Measurements from ENCODE around the gene FGF14.
A peak's percentile ranks its signal among the peaks of the same experiment; 100 is the strongest.

The FGF14 gene

DNA sequence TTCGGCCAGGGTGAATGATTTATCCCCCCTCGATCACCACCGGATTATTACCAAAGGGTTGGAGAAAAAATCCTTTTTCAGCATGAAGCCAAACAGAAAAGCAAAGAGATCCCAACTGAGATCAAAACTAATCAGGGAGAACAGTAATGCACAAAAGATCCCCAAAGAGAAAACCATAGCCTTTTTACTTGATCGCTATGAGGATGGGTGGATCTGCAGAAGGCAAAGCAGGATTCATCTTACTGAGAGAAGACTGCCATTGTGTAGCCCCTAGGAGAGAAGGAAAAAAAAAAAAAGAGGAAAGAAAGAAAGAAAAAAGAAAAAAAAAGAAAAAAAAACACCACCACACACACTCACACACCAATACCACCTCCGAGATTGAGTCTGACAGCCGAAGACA lies at the start of gene FGF14:
Gene FGF14, minus strand, starts transcription at position 283 of the 400 bp plus-strand sequence.
- no peak for DNase-seq (ENCODE audit: low spot score)

DNA sequence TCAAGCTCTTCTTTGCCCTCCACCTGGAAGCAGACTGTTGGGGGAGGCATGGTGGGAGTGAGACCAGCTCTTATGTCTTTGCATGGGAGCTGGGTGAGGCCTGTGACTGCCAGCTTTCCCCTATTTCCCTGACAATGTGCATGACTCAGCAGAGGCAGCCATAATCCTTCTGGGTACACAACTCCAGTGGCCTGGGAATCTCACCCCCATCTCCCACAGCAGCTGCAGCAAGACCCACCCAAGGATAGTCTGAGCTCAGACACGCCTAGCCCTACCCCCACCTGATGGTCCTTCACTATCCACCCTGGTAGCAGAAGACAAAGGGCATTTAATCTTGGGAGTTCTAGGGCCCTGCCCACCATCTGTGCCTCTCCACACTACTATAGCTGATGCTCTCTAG lies 41.4 kb upstream of the FGF14 start:
- DNase-seq (ENCODE audit: low spot score), result no peak

DNA sequence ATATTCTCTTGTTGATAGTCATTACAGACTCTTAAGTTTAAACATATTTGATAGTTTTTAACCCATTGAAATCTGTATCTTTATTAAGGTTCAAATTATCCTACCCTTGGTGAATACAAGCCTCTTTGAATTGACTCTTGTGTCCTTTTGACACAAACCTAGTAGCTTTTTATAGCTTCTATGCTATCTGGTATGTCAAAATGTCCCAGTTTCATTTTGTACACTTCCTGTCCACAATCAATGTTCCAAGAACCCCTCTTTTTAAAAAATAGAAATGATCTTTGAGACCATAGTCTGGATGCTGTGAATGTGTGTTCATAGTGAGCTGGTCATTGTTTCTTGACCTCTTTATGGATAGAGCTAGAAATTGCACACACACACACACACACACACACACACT lies 39.2 kb upstream of the FGF14 start:
- DNase-seq (ENCODE audit: low spot score), result no peak

DNA sequence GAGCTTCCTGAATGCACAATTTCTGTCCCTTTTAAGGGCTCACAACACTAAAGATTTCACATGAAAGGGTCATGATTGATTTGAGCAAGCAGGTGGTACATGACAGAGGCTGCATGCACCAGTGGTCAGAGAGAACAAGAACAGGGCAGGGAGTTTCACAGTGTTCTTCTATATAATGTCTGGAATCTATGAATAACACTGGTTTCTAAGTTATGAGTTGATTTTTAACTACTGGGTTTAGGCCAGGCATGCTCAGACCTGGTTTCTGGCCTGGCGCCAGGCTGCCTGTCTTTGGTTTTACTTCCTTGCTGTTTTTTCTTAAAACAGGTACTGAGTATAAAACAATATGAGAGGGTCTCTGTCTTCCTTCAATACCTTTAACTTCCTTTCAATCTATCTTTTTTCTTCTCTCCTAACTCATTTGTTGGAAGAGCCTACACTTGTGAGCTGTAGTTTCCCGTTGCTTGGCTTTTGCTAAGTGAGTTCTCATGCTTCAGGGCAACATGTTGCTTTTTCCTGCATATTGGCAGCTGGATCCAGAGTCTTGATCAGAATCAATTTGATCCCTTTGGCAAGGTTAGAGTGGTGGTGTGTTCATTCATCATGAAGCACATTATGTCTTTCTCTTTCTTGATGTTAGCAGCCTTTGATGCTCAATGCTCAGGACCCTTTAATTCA lies 38.5 kb upstream of the FGF14 start:
- DNase-seq (ENCODE audit: low spot score), result no peak

DNA sequence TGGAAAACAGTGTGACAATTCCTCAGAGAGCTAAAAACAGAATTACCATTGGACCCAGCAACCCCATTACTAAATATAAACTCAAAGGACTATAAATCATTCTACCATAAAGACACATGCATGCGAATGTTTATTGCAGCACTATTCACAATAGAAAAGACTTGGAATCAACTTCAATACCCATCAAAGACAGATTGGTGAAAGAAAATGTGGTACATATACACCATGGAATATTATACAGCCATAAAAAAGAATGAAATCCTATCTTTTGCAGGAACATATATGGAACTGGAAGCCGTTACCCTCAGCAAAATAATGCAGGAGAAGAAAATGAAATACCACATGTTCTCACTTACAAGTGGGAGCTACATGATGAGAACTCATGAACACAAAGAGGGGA lies 20.8 kb upstream of the FGF14 start:
- no peak for DNase-seq (ENCODE audit: low spot score)

DNA sequence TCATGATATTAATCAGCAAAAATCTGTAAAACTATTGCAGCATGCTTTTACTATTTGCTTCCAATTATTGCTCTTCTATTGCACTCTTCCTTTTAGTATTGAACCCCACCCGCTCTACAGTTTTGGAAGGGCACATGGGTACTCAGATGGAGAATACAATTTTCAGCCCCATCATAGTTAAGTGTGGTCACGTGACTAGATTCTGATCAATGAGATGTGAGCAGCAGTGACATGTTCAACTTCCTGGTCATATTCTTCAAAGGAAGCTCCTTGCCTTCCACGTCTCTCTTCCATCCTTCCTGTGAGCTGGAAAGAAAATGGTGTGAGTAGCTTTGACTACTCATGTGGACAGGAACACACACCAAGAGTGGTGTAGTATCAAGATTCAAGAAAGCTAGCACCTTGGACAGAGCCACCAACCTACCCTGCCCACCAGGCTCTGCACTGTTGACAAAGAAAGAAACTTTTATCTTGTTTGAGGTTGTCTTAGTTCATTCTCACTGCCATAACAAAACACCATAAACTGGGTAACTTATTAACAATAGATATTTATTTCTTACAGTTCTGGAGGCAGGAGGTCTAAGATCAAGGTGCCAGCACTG lies 3.8 kb upstream of the FGF14 start:
- DNase-seq (ENCODE audit: low spot score), result peak; percentile 37

DNA sequence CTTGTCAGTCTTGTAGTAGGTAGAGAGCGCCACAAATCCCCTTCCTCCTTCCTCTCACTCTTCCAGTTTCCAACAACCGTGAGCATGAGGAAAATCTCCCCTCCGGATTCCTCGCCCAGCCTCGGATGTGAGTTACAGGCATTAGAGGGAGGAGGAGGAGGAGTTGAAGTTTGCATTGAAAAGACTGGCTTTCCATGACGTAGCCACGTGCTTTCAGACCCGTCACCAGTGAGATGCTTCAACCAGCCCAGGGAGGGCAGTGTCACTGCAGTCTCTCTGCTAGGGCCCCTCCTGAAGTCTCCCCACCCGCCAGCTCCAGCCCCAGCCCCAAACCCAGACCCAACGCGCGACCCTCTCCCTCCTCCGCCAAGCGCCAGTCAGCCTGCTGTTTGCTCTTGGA lies 442 bp upstream of the FGF14 start:
- DNase-seq (ENCODE audit: low spot score), result no peak

DNA sequence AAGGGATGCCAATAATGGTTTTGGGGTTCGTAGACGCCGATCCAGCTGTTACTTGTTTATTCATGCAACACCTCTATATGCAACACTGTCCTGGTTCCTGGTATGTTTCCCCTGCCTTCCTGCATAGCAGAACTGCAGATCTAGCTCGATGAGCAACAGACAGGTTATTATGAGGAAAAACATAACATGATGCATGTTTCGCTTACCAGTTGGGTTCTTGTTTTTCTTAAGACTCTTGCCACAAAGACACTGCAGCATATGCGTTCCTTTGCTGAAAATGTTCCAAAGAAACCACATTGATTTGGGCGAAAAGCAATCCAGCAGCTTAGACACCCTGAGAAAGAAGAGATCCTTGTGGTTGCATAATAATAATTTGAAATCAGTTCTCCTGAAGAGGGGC lies 583 bp downstream of the FGF14 start:
- no peak for DNase-seq (ENCODE audit: low spot score)

DNA sequence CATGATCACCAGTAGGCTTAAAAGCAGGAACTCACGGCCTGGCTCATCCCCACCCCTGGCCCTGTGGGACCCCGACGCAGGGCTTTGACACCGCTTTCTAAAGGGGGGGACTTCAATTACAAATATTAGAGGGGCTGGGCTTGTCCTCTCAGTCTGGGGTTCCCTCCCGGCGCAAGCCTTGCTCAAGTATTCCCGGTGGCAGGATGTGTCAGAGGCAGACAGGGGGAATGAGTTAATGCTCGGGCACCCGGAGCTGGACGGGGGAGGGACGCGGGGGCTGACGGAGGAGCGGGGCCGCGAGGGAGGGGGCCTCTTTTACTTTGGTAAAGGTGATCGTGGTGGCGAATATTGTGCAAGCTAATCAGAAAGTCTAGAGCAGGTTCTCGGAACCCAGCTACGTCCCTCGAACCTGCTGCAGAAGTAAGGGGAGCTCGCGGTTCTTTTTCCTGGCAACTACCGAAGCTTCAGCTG lies 1.1 kb downstream of the FGF14 start:
- no peak for DNase-seq (ENCODE audit: low spot score)

DNA sequence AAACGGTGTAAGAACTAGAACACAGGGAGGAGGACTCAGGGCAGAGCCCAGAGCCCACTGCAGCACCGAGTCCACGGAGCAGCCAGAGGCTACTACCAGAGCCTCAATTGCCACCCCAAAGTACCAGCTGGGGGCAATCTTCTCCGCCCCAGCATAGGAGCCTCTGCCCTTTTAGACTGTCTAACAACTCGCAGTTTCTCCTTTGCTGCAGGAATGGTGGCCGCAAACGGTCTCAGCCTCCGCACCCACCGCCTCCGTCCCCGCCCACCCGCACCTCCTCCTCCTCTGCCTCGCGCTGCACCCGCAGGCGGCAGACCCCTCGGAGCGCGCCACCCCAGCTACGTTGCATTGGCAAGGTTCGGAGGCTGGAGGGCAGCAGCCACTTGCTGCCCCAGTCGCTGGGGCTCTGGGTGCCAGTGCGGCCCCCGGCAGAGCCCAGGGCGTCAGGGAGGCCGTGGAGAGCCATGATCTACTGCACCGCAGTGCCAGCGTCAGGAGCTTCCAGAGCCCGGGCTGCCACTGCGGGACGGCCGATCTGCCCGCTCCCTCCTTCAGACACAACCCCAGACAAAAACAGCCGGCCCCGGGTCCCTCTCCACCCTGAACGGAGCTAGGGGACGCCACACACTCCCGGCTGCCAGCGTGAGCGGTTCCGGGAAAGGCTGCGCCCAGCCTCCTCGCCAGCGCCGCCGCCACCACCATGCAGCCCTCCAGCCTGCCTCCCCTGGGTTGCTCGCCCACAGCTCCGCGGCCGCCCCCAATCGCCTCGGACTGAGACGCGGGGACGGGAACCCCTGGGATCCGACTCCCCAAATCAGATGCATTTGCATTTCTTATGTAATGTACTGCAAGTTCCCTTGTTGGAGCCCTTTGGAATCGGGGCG lies 1.8 kb downstream of the FGF14 start:
- no peak for DNase-seq (ENCODE audit: low spot score)

DNA sequence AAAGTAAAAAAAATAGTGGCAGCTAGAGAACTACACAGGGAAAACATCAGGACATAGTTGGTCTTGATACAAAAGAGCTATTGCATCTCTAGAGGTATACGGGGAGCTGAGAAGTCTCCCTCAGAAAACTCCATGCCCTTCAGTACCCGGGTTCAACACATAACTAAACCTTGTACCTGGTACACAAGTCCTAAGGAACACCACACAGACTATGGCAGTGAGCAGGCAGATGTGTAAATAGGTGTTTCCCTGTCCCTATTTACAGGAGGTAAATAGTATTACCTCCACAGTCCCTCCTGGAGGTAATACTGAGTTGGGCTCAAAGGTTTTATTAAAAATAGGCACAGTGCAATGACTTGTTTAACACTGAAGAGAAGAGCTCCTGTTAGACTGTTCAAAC lies 5.9 kb downstream of the FGF14 start:
- DNase-seq (ENCODE audit: low spot score), result no peak

DNA sequence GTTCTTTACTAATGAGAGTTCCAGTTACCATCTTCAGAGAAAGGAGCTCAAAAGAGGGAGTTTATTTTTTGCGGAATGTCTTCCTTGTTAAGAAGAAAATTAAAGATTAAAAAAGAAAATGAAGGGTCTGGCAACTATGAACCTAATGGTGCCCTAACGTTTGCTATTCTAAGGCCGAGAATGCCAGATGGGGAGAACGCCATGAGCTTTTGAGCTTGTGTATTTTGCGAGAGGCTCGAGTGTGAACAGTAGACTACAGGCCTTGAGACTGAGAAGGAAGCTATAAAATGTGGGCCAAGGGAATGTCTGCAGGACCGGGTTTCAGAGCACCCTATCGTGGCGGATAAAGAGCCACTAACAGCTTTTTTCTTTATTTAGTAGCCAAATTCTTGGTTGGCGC lies 6.7 kb downstream of the FGF14 start:
- DNase-seq (ENCODE audit: low spot score), result no peak

DNA sequence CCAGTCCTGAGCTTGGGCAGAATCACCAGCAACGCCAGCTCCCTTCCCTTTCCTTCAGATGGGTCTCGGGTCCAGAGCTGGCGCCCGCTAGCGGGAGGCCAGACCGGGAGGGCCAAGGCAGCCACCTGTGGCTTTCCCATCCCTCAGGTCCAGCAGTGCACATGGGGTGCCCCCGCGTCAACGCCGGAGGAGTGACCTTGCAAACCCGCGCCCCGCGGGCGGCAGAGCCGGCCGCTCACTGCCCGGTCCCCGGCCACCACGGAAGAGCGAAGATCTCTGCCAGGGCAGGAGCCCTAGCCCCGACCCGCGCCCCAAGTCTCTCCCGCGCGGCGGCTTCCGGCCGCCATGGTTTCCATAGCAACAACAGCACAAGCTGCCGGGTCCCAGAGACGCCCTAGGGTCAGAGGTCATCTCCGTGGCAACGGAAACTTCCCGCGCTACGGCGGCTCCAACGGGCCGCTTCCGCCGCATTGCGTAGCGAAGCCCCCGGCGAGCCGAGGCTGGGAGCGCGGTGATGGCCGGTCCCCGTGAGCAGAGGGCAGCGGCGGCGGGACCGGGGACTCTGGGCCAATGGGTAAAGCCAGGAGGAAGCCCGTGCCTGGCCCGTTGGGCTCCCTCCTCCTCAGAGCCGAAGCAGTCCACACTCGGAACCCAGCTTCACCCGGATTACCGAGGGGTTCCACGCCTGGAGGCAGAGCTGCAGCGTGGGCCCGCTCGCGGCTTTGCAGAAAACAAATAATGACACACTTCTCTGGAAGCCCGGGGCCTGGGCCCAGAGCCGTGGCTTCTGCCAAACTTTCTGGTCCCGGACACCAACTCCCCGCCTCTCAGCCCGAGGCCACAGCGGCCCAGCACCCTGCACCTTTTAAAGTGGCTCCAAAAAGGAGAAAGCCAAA lies 7.4 kb downstream of the FGF14 start:
- DNase-seq (ENCODE audit: low spot score), result no peak

DNA sequence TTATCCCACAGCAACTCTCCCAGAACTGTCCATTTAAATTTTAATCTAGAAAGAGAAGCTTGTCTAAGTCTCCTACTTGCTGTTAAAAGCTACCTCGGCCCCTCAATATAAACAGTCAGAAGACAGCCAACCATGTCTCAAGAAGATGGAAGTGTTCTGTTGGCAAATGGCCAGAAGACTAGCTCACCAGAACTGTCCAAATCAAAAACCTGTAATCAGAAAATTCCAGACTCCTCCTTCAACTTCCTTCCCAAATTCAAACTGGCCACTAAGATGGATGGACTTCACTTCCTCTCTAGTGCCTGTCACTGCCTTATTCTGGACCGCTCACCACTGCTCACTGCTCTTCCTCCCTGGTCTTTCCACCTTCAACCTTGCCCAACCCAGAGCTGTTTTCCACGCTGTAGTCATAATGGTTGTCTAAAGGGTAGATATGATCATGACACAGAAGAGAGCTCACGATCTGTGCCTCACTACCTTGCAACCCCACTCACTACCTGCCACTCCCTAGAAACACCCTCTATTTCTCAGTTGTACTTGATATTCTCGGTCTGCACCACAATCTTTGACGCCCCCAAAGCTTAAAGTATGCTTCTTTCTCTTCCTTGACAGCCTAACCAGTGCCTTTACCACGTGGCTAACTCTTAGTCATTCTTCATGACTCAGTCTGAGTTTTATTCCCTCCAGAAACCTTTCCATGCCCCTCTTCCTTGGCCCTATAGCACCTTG lies 9.2 kb downstream of the FGF14 start:
- DNase-seq (ENCODE audit: low spot score), result peak; percentile 10

DNA sequence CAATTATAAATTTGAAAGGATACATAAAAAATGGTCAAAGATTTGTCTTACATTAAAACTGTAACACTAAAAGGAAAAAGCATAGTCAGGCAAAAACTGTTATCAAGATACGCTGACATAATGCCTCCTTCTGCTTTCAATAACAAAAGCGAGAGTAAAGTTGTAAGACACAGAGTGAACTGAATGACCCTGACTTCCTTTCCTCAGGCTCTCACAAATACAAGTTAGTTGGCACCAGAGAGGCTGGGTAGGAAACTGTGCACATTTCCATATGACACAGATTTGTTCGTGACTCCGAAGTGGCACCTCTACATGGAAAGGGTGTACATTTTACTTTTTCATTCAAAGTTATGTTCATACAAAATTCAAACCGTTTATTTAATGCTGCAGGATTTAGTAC lies 15.4 kb downstream of the FGF14 start:
- DNase-seq (ENCODE audit: low spot score), result no peak

DNA sequence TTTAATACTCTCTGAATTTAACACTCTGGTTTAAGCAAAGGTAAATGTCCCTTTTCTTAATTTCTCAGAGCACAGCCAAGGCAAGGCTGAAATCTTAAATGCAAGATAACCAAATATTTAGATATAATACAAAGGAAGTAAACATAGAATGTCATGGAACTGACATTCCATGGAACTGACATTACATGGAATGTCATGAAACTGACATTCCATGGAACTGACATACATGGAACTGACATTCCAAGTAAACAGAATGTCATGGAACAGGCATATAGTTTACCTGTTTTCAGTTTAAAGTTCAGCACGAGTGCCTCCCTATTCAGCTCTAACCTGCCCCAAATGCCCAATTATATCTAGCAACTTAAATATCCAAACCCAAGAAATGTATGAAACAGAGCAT lies 21.8 kb downstream of the FGF14 start:
- no peak for DNase-seq (ENCODE audit: low spot score)

DNA sequence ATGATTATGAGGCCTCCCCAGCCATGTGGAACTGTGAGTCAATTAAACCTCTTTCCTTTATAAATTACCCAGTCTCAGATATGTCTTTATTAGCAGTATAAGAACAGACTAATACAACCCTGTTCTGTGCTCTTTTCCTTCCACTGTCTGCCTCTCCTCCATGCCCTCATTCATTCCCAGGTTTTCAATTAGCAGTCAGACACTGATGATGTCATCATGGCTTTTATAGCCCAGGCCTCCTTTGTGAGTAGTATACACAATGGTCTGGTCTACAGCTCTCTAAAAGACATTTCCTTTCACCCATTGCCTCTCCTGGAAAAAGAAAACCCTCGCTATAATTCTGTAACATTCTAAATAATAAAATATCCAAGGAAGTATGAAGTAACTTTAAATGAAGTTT lies 25.5 kb downstream of the FGF14 start:
- DNase-seq (ENCODE audit: low spot score), result no peak

DNA sequence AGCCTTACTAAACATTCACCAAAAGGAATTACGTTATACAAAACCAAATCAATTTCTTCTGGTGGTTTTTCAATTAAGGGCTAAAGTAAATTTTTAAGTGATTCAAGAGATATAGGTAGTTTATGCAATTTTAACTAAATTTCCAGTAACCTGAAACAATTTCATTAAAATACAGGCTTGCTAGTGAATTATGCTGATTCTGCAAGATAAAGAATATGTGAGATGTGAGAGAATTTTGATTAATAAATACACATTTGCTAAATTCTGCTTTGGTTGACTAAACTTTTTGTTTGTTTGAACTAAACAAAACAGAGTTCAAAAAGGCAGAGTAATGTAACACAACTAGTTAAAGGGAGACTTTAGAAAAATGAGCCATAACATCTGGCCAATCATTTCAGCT lies 27.1 kb downstream of the FGF14 start:
- DNase-seq (ENCODE audit: low spot score), result no peak

DNA sequence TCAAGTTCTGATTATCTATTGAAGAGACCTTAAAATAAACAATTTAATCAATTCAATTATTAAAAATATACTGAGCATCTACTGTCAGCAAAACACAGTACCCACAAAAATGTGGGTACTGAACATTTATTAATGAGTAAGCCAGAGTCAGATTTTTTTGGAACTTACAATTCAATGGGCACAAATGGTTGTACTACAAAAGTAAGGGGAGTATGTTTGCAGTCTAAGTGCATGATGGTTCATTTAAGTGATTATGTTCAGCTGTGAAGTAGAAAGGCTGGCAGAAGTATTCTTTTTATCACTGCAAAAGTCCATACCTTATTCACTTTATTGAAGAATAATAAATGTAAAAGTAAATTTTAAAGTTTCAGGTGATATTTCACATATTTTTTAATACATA lies 27.6 kb downstream of the FGF14 start:
- no peak for DNase-seq (ENCODE audit: low spot score)

DNA sequence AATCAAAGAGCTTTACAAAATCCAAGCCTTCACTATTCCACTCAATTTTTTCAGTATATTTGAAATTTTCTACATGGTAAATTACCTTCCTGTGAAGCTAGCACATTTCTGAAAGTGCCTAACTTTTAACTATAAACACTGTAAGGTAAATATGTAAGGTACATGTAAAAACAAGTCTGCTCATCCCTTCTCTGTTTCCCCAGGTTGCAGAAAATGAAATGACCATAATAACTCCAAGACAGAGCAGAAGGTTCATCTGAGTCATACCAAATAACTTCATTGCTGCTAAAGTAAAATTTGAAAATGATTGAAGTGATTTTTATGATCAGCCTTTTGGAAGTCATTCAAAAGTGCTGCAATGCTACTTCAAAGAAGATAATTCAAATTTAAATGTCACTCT lies 28.6 kb downstream of the FGF14 start:
- DNase-seq (ENCODE audit: low spot score), result no peak

DNA sequence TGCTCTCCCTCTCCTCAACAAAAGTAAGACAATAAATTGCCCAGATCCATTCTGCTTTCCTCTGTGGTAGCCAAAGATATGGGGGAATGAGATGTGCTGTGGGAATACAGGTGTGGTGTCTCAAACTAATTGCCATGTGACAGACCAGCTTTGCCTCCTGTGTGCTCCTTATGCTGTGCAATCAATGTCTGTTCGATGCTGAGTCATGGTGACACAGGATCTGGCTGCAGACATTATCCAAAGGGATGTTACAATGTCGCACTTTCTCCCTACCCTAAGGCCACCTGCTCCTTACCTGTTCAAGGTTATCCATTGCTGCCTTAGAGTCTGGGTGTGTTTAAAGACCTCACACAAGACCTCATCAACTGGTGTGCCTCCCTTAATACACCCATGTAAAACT lies 32.5 kb downstream of the FGF14 start:
- DNase-seq (ENCODE audit: low spot score), result no peak

Measured in RKO (cell line).